Ecto neural progenitor cell (in vitro differentiated cells): Measurements from ENCODE around the gene ACSS2.

ENCODE experiments used
- DNase-seq: peaks from one replicate; pipeline ENCODE4 v3.0.0-alpha.2; 2018; ENCODE audit warnings: low spot score

The ACSS2 gene

DNA sequence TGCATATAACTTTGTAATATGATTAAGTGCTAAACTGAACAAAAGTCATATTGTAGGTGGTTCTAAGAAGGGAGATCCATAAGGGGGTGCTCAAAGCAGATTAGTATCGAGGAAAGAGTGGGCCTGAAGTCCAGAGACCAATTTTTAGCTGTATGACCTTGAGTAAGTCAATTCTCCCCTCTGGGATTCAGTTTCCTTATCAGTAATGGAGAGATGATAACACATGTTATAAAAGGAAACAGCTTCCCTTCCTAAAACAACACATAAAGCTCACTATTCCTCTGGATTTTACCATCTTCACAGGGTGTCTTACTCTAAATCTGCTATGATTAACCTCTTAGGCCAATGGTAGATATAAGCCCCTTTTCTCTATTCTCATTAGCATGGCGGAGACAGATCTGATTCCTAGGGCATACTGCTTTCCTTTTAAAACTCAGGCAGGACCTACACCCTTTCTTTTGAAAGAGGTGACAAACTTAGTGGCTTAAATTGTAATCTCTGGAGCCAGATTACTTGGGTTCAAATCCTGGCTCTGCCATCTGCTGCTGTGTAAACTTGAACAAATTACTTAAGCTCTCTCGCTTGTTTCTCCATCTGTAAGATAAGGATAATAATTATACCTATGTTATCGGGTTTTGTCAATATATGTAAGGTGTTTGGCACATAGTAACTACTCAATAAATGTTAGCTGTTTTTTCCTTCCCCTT, 39.5 kb downstream of the ACSS2 start:
- DNase-seq = no peak

DNA sequence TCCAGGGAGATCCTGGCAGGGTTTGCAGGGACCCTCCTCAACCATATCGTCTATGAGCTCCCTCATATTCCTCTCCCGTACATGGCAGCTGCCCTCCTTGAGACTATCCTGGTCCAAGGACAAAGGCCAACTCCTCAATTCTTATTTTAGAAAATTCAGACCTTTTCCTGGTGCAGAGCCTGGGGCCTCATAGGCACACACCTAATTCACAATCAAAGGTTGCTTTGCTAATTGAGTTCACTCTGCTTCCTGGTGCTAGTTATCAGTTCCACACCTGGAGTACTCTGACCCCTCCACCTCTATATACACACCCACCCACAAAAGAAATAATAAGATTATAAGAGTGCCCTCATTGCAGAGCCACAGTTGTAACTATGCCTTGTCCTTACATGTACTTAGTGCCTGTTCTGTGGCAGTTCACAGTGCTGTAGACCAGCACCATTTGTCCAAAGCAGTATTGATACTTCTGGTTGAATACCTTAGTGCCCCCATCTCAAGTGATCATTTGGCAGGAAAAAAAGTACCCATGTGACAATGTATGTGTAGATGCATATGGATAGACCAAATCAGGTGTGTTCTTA, 40.5 kb downstream of the ACSS2 start:
- no peak for DNase-seq

DNA sequence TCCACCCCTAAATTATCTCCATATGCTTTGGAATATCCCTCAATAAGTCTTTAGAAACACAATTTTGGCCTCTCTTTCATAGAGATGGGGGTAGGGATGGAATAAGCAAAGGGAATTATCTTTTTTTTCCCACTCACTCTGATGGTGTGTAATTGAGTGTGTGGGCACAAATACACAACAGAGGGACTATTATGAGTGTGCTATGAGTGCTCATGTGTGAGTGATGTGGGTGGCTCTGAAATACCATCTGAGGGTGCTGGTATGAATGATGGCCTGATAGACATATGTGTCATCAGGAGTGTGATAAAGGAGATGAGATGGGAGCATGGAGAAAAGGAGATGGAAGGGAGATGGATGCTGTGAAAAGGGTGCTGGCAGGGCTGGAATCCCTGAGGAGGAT, 43.6 kb downstream of the ACSS2 start:
- DNase-seq = no peak

DNA sequence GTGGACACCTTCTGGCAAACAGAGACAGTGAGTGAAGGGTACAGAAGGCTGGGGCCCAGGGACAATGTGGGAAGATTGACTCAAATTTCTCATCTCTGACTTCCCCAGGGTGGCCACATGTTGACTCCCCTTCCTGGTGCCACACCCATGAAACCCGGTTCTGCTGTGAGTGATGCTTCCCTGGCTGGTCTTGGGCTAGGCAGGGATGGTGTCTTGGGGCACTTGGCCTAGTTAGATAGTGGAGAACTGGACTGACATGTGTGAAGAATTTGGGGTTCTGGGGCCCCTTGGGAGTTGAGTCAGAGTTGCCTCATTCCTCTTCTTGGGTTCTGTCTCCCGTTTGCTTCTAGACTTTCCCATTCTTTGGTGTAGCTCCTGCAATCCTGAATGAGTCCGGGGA, 45.0 kb downstream of the ACSS2 start:
- no peak for DNase-seq

DNA sequence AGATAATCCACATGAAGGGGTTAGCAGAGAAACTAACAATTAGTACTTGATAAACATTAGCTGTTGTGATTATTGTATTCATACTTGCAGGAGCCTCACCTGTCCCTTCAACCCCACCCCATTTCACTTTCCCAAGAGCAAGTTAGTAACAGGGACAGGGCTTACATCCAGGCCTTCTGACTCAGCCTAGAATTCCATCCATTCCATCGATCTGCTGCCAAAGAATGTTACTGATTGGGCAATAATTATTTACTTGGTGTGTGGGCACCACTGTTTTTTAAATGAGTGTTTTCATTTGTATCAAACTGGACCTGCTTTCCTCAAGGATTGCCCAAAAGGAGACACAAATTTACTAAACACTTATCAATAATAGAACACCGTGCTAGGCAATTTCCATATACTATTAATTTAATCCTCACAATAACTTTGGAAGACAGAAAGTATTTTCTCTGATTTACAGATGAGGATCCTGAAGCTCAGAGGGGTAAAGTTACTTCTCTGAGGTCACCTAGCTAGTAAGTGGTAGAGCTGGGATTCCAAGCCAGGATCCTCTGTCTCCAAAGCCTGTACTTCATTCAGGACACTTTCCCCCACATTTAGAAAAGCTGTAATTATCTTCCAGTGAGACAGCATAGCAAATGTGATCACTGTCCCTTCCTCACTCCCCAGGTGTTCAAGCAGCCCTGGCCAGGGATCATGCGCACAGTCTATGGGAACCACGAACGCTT, 46.4 kb downstream of the ACSS2 start:
- no peak for DNase-seq

DNA sequence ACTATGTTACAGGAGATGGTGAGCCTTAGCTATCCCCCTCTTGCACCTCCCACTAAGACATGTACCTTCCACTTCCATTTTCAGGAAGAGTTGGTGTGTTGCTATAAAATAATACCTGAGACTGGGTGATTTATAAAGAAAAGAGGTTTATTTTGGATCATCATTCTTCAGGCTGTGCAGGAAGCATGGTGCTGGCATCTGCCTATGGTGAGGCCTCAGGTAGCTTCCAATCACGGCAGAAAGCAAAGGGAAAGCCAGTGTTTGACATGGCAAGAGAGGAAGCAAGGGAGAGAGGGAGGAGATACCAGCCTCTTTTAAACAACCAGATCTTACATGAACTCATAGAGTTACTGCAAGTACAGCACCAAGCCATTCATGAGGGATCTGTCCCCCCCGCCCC, 47.0 kb downstream of the ACSS2 start:
- no peak for DNase-seq

DNA sequence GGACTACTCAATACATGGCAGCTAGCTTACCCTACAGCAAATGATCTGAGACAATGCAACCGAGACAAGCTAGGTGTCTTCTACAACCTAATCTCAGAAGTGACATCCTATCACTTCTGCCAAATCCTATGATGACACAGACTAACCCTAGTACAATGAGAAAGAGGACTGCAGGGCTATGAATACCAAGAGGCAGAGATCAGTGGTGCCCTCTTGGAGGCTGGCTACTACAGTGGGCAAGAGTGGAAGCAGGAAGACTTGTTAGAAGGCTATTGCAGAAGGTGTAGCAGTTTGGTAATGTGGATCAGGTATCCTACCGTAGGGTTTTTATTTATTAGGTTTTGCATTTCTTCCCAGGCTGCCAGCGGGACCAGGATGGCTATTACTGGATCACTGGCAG, 48.9 kb downstream of the ACSS2 start:
- no peak for DNase-seq

DNA sequence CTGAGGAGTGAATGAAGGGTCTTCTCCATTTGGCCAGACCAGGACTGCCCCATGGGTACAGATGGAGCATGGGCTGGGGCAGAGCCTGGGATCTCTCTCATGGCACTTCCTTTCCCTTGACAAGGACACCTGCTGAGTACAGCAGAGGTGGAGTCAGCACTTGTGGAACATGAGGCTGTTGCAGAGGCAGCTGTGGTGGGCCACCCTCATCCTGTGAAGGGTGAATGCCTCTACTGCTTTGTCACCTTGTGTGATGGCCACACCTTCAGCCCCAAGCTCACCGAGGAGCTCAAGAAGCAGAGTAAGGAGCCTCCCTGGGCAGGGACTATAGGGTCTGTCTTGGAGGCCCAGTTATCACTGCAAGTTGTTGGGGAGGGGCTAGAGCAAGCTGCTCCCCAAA, 49.6 kb downstream of the ACSS2 start:
- no peak for DNase-seq

DNA sequence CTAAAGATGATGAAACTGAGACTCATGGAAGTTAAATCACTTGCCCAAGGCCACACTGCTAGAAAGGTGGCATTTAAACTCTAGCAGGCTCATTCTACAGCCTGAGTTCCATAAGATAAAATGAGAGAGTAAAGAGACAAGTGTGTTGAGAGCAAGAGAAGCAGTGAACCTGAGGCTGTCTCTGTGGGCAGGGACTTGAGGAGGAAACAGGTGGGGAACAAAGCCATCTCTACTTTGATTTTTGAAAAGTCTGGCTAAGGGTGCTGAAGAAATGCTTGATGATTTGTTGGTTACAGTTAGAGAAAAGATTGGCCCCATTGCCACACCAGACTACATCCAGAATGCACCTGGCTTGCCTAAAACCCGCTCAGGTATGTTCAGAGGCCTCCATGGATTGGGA, 50.2 kb downstream of the ACSS2 start:
- DNase-seq = no peak

DNA sequence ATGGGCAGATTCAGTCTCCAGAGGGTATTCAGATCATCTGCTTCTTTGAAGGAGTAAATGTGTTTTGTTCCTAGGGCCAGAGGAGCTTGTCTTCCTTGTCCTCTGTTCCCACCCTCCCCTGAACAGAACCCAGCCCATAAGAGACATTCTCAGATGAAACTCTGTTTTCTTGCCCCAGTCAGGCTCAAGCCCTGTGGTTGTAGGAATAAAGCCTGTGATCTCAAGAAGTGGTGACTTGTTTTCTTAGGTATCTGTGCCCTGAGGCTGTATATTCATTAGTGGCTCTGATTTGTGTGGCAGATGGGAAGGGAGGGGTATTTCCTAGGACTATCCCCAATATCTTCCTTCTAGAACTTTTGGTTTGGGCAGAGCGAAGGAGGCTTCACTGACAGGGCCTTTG, 51.3 kb downstream of the ACSS2 start:
- DNase-seq = no peak

DNA sequence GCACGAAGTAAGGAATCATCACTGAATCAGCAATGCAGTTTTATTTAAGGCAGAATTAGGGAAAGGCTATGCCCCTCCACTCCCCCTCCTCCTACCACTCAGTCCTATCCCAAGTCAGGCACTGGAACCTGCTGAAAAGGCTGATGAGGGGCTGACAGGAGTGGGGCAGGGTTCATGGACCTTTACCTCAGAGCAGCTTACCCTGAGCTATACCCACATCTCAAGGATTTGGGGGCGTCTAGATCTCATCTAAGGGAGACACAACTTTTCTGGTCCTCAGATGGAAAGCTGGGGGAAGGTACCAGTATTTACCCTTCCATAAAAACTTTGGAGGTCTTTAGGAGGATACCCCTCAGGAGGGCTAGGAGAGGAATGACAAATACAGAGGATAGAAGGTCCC, 52.0 kb downstream of the ACSS2 start:
- DNase-seq = no peak

DNA sequence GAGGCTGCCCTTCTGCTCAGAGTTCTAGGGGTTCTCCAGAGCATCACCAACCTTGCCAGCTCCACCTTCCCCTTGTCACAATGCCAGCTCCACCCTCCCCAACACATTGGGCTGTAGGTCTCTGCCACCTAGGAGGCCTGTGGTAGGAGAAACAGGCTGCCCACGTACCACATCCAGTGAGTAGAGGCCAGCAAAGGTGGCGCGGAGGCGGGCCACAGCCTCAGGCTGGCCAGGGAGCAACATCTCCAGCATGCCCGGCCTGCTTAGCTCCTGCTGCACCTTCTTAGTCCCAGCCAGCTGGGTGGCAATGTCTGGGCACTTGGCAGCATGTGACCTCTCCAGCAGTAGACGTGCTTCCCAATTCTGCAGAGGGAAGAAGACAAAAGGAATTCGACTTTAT, 55.4 kb downstream of the ACSS2 start:
- no peak for DNase-seq

DNA sequence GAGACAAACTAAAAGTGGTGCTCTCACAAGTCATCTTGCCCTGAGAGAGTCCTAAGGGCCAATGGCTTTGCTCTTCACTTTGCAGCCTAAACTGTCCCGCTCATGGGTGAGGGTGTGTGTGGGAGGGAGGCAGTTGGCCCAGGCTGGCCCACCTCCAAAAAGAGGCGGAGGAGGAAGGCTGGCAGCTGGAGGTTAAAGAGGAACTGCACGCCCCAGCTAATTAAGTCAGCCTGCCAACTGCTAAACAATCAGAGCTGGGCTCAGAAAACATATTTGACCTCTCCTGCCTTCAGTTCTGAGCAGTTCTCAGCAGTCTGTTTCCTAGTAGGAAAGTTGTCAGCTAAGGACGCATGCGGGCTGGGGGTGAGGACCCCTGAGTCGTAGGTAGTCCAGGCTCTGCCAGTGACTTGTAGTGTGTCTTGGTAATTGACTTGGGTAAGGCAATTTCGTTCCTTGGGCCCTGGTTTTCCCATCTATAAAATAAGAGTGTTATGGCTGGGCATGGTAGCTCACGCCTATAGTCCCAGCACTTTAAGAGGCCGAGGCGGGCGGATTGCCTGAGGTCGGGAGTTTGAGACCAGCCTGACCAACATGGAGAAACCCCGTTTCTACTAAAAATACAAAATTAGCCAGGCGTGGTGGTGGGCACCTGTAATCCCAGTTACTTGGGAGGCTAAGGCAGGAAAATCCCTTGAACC, 62.2 kb downstream of the ACSS2 start:
- no peak for DNase-seq

DNA sequence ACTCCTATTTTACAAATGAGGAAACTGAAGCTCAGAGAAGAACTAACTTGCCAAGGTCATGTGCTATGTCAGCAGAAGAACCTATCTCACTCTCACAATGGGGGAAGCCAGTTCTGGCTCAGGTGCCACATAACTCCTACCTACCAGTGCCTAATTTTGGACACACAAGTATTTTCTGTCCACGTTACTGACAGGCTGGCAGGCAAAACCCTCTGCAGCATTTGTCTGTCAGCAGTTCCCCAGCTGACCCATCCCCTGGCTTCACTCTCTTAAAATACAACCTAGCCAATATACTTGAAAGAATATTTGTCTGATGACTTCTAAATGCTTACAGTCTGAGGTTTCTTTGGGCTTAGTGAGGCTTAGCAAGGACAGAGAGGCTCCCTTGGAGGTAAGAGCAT, 63.7 kb downstream of the ACSS2 start:
- no peak for DNase-seq

DNA sequence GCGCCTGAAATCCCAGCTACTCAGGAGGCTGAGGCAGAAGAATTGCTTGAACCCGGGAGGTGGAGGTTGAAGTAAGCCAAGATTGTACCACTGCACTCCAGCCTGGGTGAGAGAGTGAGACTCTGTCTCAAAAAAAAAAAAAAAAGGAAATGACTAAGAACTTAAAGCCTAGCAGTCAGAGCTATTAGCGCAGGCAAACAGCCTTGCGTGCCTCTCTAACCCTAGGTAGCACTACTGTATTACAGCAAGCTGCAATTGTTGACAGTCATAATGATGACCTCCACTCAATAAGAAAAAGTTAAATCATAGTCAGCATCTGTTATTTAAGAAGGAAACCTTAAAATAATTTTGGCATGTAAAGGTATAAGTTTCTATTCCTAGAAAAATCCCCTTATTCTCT, 64.8 kb downstream of the ACSS2 start:
- no peak for DNase-seq

DNA sequence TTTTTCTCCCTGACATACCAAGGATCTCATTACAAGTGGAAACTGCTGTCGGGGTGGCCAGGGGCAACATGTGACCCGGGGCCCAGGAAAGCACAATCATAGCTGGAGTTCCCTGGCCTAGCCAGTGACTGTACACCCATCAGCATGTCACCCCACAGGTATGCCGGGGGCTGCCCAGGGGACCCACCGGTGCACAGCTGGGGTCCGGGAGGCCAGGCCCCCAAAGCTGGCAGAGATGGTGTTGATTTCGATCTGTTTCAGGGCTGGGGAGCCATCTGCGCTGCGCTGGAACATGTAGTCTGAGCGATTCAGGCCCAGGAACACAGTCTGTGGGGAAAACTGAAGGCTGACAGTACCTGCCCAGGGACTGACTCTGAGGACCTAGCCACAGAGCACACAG, 65.9 kb downstream of the ACSS2 start:
- DNase-seq = no peak

DNA sequence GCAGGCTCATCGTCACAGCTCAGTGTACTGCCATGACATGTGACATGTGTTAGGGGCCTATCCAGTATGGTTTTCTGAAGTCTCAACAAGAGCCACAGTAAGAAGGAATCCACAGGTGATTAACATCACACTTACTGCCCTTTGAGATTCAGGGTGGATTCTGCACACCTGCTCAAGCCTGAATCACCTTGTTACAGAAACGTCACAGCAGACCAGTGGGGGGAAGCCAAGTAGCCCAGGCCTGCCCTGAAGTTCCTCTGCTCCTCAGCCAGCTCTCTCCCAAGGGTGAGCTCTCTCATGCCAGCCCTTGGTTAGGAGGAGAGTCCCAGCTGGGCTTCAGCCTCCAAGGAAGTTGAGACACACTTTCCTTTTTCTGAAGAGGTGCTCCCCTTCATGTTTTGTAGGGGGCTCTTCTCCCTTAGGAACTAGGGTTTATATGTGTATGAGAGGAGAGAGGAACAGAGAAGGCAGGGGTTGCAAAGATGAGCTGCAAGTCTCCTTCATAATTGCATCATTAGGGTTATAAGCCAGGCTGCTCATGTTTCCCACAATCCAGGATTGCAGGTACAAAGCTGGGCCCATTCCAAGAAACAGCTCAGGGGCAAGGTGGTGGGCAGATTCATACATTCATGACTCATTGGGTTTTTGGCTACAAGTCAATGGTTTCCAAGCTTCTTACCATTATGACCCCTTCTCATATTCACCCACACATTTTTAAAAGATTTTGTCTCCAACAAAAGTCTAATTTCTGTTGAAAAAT, 67.6 kb downstream of the ACSS2 start:
- no peak for DNase-seq

DNA sequence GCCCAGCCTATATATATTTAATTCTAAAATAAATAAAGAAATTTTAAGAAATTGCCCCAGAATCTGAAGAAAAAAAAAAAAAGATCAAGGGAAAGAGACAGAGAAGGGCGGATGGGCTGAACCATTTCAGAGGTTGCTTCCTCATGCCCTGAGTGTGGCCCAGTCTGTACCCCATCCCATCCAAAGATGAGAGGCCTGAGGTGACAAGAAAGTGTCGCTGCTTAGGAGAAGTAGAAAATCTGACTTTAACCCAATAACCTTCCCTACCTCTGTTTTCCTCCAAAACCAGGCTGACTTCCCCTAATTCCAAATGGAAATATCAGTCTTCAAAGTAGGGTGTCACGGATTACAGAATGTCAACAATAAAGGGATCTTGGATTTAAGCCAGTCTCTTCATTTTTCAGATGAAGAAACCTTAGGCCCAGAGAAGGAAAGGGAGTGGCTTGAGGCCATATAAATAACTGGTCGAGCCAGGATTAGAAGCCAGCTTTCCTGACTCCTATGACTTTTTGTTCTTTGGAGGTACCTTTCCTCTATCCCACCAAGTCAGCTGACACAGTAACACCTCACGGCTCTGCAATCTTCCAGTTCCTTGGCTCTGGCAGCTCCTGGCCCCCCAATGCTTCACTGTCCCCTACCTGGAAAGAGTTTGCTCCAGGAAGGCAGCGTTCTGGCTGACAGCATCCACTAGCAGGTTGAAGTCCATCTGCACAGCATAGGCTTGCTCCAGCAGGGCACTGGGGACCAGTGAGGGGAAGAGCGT, 69.1 kb downstream of the ACSS2 start:
- DNase-seq = no peak

DNA sequence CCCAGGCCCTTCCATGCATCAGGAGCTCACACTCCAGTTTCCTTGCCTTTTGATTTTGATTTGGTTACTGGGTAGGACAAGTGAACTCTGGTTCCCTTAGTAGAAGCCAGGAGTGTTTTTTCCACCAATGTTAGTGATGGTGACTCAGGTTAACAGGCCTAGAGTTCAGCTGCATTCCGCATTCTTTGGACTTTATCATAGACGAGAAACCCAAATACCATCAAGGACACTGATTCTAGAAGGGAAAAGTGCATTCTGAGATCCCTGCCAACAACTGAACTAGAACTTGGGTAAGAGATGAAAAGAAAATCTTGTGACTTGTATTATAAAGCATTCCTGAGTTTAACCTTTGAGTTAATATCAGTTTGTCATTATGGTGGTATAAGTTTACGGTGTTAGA, 70.2 kb downstream of the ACSS2 start:
- DNase-seq = no peak

DNA sequence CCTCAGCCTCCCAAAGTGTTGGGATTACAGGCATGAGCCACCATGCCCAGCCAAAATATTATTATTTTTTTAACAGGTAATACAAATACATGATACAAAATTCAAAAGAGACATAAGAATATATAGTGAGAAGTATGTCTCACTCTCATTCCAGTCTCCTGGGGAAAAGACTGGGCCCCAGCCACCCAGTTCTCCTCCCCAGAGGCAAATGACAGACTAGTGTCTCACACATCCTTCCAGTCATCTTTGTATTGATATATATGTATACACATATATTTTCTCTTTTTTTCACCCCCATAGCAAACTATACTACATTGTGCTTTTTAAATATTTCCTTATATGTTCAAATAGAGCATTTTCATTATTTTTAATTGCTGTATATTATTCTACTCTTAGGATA, 70.9 kb downstream of the ACSS2 start:
- no peak for DNase-seq

DNA sequence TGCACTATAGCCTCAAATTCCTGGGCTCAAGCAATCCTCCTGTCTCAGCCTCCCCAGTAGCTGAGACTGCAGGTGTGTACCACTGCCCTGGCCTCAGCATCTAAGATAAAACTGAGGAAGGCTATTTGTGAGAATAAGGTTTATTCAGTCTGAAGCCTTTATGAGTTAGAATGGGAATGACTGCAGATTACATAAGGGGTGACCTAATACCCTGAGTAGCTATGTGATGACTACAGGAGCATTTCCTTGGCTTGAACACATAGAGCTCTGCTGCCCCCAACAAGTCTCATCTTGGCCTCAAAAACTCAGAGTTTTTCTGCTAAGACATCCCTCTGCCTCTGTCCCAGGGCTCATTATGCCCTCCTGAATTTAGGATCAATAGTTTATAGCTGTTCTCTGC, 71.6 kb downstream of the ACSS2 start:
- DNase-seq = no peak

DNA sequence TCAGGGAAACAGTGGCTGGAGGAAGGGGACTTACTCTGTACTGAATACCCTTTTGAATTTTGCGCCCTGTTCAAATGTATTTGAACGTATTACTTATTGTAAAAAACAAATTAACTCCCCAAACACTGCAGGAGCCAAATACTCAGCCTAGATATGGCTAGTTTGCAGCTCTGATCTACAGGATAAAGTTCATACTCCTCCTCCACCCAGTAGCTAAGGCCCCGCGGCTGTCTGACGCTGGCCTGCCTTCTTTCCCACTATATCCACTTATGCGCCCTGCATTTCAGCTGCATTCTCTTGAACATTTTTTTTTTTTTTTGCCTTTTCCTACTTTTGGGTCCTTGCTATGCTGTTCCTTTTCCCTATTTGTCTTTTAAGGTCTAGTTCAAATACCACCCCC, 72.7 kb downstream of the ACSS2 start:
- no peak for DNase-seq
